Retinal pigment epithelial cell (primary cell): Measurements from ENCODE around the gene OR6C74.

Experiments used
- DNase-seq: peaks from one replicate; pipeline ENCODE4 v3.0.0-alpha.2; 2010; ENCODE audit warnings: low read depth
- H3K4me3 ChIP-seq: 2 replicates; pipeline ENCODE4 v1.5.1; 2011; ENCODE audit warnings: mild to moderate bottlenecking, low read length, control low read depth, moderate library complexity
- CTCF ChIP-seq: conservative IDR thresholded peaks from 2 replicates; pipeline ENCODE4 v1.5.1; 2011; ENCODE audit warnings: low read depth, low read length, control low read depth, inconsistent platforms

Gene OR6C74

GRCh38 chr12:55256831-55257230, 12.4 kb downstream of the OR6C74 start:
- DNase-seq: no peak
- no peak overlapping the region for H3K4me3 ChIP-seq
- no peak for TF ChIP-seq CTCF

GRCh38 chr12:55258303-55258702, 13.9 kb downstream of the OR6C74 start:
- DNase-seq: no peak
- no peak overlapping the region for H3K4me3 ChIP-seq
- TF ChIP-seq CTCF: no peak

GRCh38 chr12:55280991-55281390, 36.6 kb downstream of the OR6C74 start:
- no peak for TF ChIP-seq CTCF
- no peak for DNase-seq
- no peak overlapping the region for H3K4me3 ChIP-seq

GRCh38 chr12:55289999-55290398, 45.6 kb downstream of the OR6C74 start:
- no peak overlapping the region for H3K4me3 ChIP-seq
- TF ChIP-seq CTCF: no peak
- DNase-seq: no peak
